GM18508 (cell line): ENCODE measurements around the gene TRIM22.
"Not testable (repeated sequence)": the region's sequence is repeated elsewhere in the genome, so short reads cannot be mapped to it uniquely, and the experiment has no call there.

ENCODE experiments used
- ATAC-seq: cut with Tn5 transposase; IDR thresholded peaks from one replicate; pipeline ENCODE4 v1.9.1; 2021; ENCODE audit warnings: moderate number of reproducible peaks; ENCODE audit not compliant: insufficient read depth, unreplicated experiment

TRIM22 gene

GRCh38 chr11:5689551-5689983, at the start of gene TRIM22:
Gene TRIM22, plus strand, starts transcription at chr11:5689790. Its CDS starts 6,443 bp downstream, at chr11:5696233.
- ATAC-seq = peak; percentile 63

GRCh38 chr11:5639953-5640352, 49.6 kb upstream of the TRIM22 start:
- ATAC-seq = no peak

- no peak for ATAC-seq
Observed at GRCh38 chr11:5643585-5643984, 46.0 kb upstream of the TRIM22 start.

DNA sequence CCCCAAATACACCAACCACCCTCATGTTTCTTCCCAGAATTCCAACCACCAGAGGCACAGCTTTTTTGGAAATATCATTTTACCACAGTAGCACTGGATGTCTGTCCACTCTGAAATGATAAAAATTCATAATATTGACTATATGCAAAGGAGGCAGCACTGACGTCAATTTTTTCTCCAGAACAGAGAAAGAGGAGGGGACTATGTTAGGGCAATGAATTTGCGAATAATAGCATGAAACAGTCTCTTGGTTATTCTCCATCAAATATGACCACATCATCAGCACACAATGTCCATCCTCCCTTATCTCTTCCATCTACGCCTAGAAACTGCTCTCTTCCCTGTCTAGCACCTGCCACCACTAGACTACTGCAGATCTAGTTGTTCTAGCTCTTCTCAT, 43.5 kb upstream of the TRIM22 start:
- ATAC-seq = no peak

- no peak for ATAC-seq
Observed at GRCh38 chr11:5655474-5655873, 34.1 kb upstream of the TRIM22 start.

GRCh38 chr11:5656956-5657355, 32.6 kb upstream of the TRIM22 start:
- ATAC-seq = not testable (repeated sequence)

DNA sequence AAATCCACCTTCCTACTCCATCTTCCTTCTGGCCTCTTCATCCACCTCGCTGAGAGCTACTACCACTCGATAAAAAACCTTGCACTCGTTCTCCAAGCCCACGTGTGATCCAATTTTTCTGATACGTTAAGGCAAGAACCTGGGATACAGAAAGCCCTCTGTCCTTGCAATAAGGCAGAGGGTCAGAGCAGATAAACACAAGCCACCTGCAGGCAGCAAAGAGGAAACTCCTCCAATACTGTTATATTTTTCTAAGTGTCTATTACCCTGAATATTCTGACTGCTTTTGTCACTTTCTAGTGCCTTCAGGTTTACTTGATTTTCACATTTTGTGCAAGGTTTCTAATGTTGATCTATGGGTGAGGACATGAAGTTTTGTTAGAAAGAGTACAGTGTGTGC, 31.3 kb upstream of the TRIM22 start:
- no peak for ATAC-seq

GRCh38 chr11:5663511-5663910, 26.1 kb upstream of the TRIM22 start:
- ATAC-seq = no peak

- ATAC-seq = no peak
Observed at GRCh38 chr11:5665051-5665570, 24.5 kb upstream of the TRIM22 start.

DNA sequence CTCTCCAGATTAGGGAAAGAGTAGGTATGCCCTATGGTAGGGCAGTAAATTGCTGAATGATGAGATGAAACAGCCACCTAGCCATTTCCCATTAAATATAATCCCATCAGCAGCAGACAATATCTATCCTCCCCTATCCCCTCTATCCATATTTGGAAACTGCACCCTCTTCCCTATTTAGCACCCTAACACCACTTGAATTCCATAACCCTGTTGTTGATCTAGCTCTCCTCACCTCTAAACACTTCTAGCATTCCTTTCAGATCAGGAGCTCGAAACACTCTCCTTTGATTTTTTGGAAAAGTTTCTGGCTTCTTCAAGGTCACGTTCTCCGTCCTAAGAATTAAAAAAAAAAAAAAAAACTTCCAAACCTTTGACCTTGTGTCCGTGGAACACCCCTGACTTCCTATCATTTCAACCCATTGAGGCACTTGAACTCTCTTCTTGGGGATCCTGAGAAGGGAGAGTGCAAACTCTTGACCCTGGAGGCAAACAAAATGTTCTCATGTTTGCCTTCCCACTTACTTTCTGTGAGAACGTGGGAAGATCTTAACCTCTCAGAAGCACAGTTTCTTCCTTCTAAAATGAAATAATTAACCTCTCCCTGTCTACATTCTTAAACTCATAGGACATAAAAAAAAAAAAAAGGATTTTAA, 23.7 kb upstream of the TRIM22 start:
- no peak for ATAC-seq

DNA sequence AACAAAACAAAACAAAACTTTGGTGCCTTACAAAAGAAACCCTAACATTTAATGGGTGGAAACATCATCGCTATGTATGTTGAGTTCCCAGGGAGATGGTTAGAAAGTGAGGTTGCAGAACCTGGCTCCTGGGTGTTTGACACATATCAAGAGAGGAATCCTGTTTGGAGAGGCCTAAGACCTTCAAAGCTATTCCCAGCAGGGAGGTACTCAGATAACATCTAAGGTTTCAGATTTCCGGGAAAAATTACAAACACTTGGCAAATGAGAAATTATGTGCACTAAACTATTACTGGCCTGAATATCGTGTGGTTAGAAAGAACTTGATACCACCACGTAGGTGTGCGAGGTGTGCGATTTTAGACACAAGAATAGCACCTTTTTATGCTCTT, 23.2 kb upstream of the TRIM22 start:
- ATAC-seq = no peak

DNA sequence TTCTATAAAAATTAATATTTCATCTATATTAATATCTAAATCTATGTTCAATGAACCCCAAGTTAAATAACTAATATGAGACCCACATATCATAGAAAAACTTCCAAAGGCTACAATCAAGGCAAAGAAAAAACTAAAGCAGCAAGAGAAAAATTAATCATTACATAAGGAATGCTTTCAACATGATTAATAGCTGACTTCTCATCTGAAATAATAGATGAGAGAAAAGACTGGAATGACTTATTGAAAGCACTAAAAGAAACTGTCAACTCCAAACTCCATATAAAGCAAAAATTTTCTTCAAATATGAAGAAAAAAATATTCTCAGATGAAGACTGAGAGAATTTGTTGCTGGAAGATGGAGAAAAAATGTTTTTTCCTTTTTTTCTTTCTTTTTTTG, 17.8 kb upstream of the TRIM22 start:
- ATAC-seq = no peak

GRCh38 chr11:5674391-5674790, 15.2 kb upstream of the TRIM22 start:
- no peak for ATAC-seq

DNA sequence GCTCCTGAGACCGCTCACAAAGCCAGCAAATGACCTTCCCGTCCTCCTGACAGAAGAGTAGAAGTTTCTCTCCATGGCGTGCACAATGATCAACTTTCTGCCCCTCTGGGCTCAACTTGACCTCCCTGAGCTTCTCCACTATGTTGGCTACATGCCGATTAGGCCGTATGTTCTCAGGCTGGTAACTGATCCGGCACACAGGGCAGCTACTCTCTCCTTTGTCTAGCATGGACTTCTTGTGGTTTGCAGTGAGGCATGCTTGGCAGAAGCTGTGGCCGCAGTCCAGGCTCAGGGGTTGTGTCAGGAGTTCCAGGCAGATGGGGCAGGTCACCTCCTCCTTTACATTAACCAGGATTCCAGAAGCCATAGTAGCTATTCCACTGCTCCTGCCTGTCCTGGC, 9.8 kb upstream of the TRIM22 start:
- no peak for ATAC-seq

- not testable (repeated sequence) for ATAC-seq
Observed at GRCh38 chr11:5682890-5683441, 6.6 kb upstream of the TRIM22 start.

DNA sequence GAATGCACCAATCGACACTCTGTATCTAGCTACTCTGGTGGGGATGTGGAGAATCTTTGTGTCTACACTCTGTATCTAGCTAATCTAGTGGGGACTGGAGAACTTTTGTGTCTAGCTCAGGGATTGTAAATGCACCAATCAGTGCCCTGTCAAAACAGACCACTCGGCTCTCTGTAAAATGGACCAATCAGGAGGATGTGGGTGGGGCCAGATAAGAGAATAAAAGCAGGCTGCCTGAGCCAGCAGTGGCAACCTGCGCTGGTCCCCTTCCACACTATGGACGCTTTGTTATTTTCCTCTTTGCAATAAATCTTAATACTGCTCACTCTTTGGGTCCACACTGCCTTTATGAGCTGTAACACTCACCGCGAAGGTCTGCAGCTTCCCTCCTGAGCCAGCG, 6.0 kb upstream of the TRIM22 start:
- ATAC-seq = not testable (repeated sequence)

GRCh38 chr11:5684036-5684645, 5.4 kb upstream of the TRIM22 start:
- peak; percentile 19 for ATAC-seq

GRCh38 chr11:5684646-5685362, 4.8 kb upstream of the TRIM22 start, which contains the start of gene TRIM5:
Gene TRIM5, minus strand, starts transcription at chr11:5685074. Its CDS starts 4,897 bp downstream, at chr11:5680177.
- ATAC-seq = peak; percentile 51

DNA sequence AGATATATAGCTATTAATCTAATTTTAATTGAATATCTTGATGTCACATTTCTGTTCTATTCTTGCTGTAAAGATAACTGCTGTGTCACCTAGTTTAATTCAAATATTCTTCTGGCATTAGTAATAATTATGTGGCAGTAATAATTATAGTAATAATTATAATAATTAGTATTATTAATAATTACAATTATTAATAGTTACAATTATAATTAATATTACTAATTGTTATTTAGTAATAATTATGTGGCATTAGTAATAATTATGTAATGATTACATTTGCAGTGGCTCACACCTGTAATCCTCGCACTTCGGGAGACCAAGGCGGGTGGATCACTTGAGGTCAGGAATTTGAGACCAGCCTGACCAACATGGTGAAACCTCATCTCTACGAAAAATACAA, 3.2 kb upstream of the TRIM22 start:
- ATAC-seq = no peak

- ATAC-seq = no peak
Observed at GRCh38 chr11:5688482-5688881, 1.1 kb upstream of the TRIM22 start.

- ATAC-seq = no peak
Observed at GRCh38 chr11:5690216-5690615, 626 bp downstream of the TRIM22 start.
